Measurements from ENCODE around the gene TRIM15. TPM values are rescaled to one million over a fixed set of nuclear protein-coding genes. Genes with fewer than 3 reads are reported as not detected.

TRIM15 gene
- total RNA-seq, 1 experiment from 2014 or later, result 6.5 TPM

DNA sequence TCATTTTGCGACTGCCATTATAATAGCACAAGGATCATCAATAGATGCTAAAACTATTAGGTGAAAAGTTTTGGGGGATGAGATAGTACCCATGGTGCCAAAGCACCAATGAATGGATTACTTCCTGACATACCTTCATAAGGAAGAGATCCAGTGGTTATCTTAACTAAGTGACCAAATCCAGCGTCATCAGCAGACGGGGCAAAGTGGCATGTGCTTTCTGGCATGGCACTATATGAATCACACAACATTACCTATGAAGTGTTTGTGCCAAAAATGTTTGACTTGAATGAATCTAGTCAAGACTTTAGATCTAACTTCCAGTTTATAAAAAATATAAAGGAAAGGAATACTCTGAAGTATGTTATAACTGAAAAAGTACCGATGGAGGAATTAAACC is 39.0 kb downstream of the TRIM15 start (continued):
- TF ChIP-seq, protein P1, sequence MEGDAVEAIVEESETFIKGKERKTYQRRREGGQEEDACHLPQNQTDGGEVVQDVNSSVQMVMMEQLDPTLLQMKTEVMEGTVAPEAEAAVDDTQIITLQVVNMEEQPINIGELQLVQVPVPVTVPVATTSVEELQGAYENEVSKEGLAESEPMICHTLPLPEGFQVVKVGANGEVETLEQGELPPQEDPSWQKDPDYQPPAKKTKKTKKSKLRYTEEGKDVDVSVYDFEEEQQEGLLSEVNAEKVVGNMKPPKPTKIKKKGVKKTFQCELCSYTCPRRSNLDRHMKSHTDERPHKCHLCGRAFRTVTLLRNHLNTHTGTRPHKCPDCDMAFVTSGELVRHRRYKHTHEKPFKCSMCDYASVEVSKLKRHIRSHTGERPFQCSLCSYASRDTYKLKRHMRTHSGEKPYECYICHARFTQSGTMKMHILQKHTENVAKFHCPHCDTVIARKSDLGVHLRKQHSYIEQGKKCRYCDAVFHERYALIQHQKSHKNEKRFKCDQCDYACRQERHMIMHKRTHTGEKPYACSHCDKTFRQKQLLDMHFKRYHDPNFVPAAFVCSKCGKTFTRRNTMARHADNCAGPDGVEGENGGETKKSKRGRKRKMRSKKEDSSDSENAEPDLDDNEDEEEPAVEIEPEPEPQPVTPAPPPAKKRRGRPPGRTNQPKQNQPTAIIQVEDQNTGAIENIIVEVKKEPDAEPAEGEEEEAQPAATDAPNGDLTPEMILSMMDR (IDR thresholded peaks at IDR 0.05 in 2 of 3, conservative IDR thresholded peaks at IDR 0.05 in 1 of 3; ENCODE audit: borderline replicate concordance in 1 of 3, insufficient read depth in 1 of 3, low read depth in 2 of 3, low read length in 2 of 3), result no peak
- TF ChIP-seq YY1 (IDR thresholded peaks at IDR 0.05; ENCODE audit: extremely low read depth, insufficient replicate concordance, low read depth, low read length), result no peak

DNA sequence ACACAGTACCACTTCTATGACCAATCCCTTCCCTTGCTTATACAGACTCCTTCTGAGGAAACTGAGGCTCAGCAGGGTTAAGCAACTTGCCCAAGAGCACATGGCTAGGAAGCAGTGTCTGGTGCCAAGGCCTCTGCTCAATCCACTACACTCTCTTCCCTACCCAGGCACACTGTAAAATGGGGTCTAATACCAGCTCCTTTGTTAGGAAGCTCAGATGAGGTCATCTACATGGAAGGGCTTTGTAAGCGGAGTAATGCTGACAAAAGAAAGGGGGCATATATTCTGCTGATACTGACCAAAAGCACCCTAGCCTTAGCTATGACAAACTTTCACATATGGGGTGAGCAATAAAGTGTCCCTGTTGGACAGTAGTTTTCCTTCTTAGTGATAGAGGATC is 40.8 kb downstream of the TRIM15 start:
- H3K9me3 ChIP-seq (ENCODE audit: control insufficient read depth in 1 of 2, insufficient read depth in 1 of 2, low read depth in 1 of 2, low read length in 2 of 2), result no peaks in the 10 kb centered on the region
- ATAC-seq (no peak), DNase-seq (ENCODE audit: low read depth, low spot score) (no peak)
- no peaks in the 10 kb centered on the region for H3K27me3 ChIP-seq (ENCODE audit: insufficient read depth, low read length)
- no peak overlapping the region for H2AFZ ChIP-seq (ENCODE audit: low read depth, low read length, poor library complexity, severe bottlenecking)
- TF ChIP-seq ZNF274 (IDR thresholded peaks at IDR 0.05; ENCODE audit: low read depth, low read length) (no peak), RAD21 (IDR thresholded peaks at IDR 0.05; ENCODE audit: low read depth) (no peak), POLR2AphosphoS5 (IDR thresholded peaks at IDR 0.05; ENCODE audit: low read depth, low read length) (no peak)
- TF ChIP-seq, protein P2, sequence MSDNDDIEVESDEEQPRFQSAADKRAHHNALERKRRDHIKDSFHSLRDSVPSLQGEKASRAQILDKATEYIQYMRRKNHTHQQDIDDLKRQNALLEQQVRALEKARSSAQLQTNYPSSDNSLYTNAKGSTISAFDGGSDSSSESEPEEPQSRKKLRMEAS (IDR thresholded peaks at IDR 0.05), result no peak
- POLR2A ChIA-PET, result interaction anchor here (1.2 kb wide), 1 partner anchor 9 kb away, joined by 5 read pairs; the partner anchor contains the start of gene TRIM26
- no peaks in the 10 kb centered on the region for H3K9me2 ChIP-seq (ENCODE audit: insufficient read depth)
- H3K4me3 ChIP-seq (replicated peaks in 1 of 2; ENCODE audit: low read depth in 1 of 2, low read length in 2 of 2), result no peak overlapping the region
- peaks cover 0 to 5% of the 10 kb centered on the region in 2 experiments; a peak in 2 of 4 replicates for H3K4me1 ChIP-seq (ENCODE audit: control insufficient read depth in 1 of 2, insufficient read depth in 2 of 2, low read length in 2 of 2)
- RAD21 ChIA-PET (ENCODE audit: low non-redundant PET in 1 of 2, low total read pairs in 2 of 2, uncharacterized antibody in 2 of 2, unreplicated experiment in 2 of 2), result no interaction called here
- peaks cover 90% of the 10 kb centered on the region for H3K79me2 ChIP-seq (ENCODE audit: insufficient read depth, low read length)
- H3K9ac ChIP-seq (ENCODE audit: low read length), result no peak overlapping the region
- peaks cover 6 to 10% of the 10 kb centered on the region in 2 experiments; a peak in 2 of 4 replicates for H3K36me3 ChIP-seq (ENCODE audit: control insufficient read depth in 1 of 2, insufficient read depth in 2 of 2, low read length in 2 of 2)
- intact Hi-C loops (cut with micrococcal nuclease), result no loop called here
- CTCF ChIA-PET, result interaction anchor here (1.1 kb wide), 1 partner anchor 15 kb away, joined by 3 read pairs; no protein-coding TSS in a partner anchor
- no TSS peak for BruUV-seq (replicated peaks)
- H3K27ac ChIP-seq (ENCODE audit: low read depth, low read length), result no peak overlapping the region
- H3K4me2 ChIP-seq (ENCODE audit: low read length), result no peak overlapping the region
- no peaks in the 10 kb centered on the region for H4K20me1 ChIP-seq (ENCODE audit: insufficient read depth)

All from HCT116 (cell line).